OCI-LY3 (cell line): ENCODE data around the gene HSD17B10.

Experiments
- H2AFZ ChIP-seq: fragments of 200-600, 300-600 bp; shearing (Covaris generic); 2 replicates; pipeline ENCODE4 v1.6.0; 2014; ENCODE audit warnings: antibody characterized with exemption, low read depth, low read length
- H3K27ac ChIP-seq: fragments of 200-600, 300-600 bp; sonication (generic); 2 replicates; pipeline ENCODE4 v1.5.1; 2014; ENCODE audit warnings: mild to moderate bottlenecking, low read length, moderate library complexity, mixed read lengths
- H3K27me3 ChIP-seq: fragments of 200-600, 300-600 bp; sonication (generic); 2 replicates; pipeline ENCODE4 v1.6.1; 2014; ENCODE audit warnings: low read depth, low read length, mixed read lengths
- H3K36me3 ChIP-seq: fragments of 200-600, 300-600 bp; sonication (generic); replicated peaks from 2 replicates; pipeline ENCODE3; 2014; ENCODE audit warnings: low read depth, low read length, mixed read lengths
- H3K4me1 ChIP-seq: fragments of 300-600, 200-600 bp; sonication (generic); 2 replicates; pipeline ENCODE4 v1.6.1; 2014; ENCODE audit warnings: low read length, mixed read lengths
- H3K4me2 ChIP-seq: fragments of 200-600, 300-600 bp; sonication (generic); 2 replicates; pipeline ENCODE4 v1.6.1; 2014; ENCODE audit warnings: low read length, mixed read lengths
- H3K4me3 ChIP-seq: fragments of 300-600, 200-600 bp; sonication (generic); 2 replicates; pipeline ENCODE4 v1.5.1; 2014; ENCODE audit warnings: antibody characterized with exemption, mild to moderate bottlenecking, low read length, moderate library complexity
- H3K79me2 ChIP-seq: fragments of 300-600, 200-600 bp; shearing (Covaris generic); 2 replicates; pipeline ENCODE4 v1.6.1; 2014; ENCODE audit warnings: mild to moderate bottlenecking, low read length, mixed read lengths
- H3K9ac ChIP-seq: fragments of 300-600, 200-600 bp; shearing (Covaris generic); 2 replicates; pipeline ENCODE4 v1.6.0; 2014; ENCODE audit warnings: mild to moderate bottlenecking, low read length, moderate library complexity
- H3K9me3 ChIP-seq: fragments of 200-600, 300-600 bp; shearing (Covaris generic); 2 replicates; pipeline ENCODE4 v1.6.1; 2014; ENCODE audit warnings: low read length, mixed read lengths; ENCODE audit not compliant: insufficient read depth
- H4K20me1 ChIP-seq: fragments of 200-600, 300-600 bp; sonication (generic); 2 replicates; pipeline ENCODE4 v1.6.1; 2016; ENCODE audit warnings: low read length, mixed read lengths; ENCODE audit not compliant: insufficient read depth
- CTCF ChIP-seq: fragments of 200-600, 300-600 bp; sonication (generic); IDR thresholded peaks from 2 replicates; pipeline ENCODE4 v1.5.1; 2014; ENCODE audit warnings: antibody characterized with exemption, low read length, low read depth
- EZH2phosphoT487 ChIP-seq: fragments of 200-600 bp; shearing (Covaris generic); IDR thresholded peaks from 2 replicates; pipeline ENCODE4 v1.6.1; 2018; ENCODE audit warnings: antibody characterized with exemption, mixed run types, low read depth

The HSD17B10 gene

GRCh38 chrX:53433651-53434639, at the start of gene HSD17B10:
Gene HSD17B10 (minus strand): TSS chrX:53434370. CDS start chrX:53434345, 25 bp downstream.
- Histone ChIP-seq H3K79me2 (peaks cover 11% of the 10 kb centered on the region), H3K9me3 (no peaks in the 10 kb centered on the region), H3K4me3 (peak within 1 kb of the TSS; percentile 97), H3K9ac (peak within 1 kb of the TSS; percentile 87), H3K36me3 (peaks cover 11% of the 10 kb centered on the region), H3K27me3 (no peaks in the 10 kb centered on the region), H3K4me2 (peak within 1 kb of the TSS; percentile 98), H2AFZ (peak within 1 kb of the TSS; percentile 97), H3K27ac (peak within 1 kb of the TSS; percentile 31; the same call in 1 of the 2 replicates), H4K20me1 (no peaks in the 10 kb centered on the region), H3K4me1 (peaks cover 25% of the 10 kb centered on the region)
- TF ChIP-seq CTCF (no peak), EZH2phosphoT487 (no peak)

- Histone ChIP-seq H3K4me1 (peaks cover 7% of the 10 kb centered on the region), H3K9ac (no peak overlapping the region), H3K27ac (no peak overlapping the region), H3K79me2 (no peaks in the 10 kb centered on the region), H3K4me2 (no peak overlapping the region), H2AFZ (no peak overlapping the region), H4K20me1 (no peaks in the 10 kb centered on the region), H3K36me3 (no peaks in the 10 kb centered on the region), H3K4me3 (no peak overlapping the region), H3K9me3 (no peaks in the 10 kb centered on the region), H3K27me3 (no peaks in the 10 kb centered on the region)
- no peak for TF ChIP-seq CTCF
- no peak for TF ChIP-seq EZH2phosphoT487
Observed at GRCh38 chrX:53483416-53483815, 49.2 kb upstream of the HSD17B10 start.

GRCh38 chrX:53481816-53482465, 47.8 kb upstream of the HSD17B10 start:
- Histone ChIP-seq H3K9me3 (no peaks in the 10 kb centered on the region), H3K27me3 (no peaks in the 10 kb centered on the region), H4K20me1 (no peaks in the 10 kb centered on the region), H3K4me3 (peak overlapping the region; percentile 49), H3K79me2 (no peaks in the 10 kb centered on the region), H3K9ac (no peak overlapping the region), H3K36me3 (no peaks in the 10 kb centered on the region), H3K4me1 (peaks cover 7% of the 10 kb centered on the region), H3K4me2 (peak overlapping the region; percentile 74), H3K27ac (no peak overlapping the region), H2AFZ (no peak overlapping the region)
- TF ChIP-seq CTCF = peak; percentile 73
- TF ChIP-seq EZH2phosphoT487 = no peak

- H2AFZ ChIP-seq = no peak overlapping the region; the same call in 1 of the 2 replicates
- H3K4me1 ChIP-seq = peaks cover 7% of the 10 kb centered on the region
- TF ChIP-seq CTCF = peak; percentile 50
- no peak for TF ChIP-seq EZH2phosphoT487
- H3K27me3 ChIP-seq = no peaks in the 10 kb centered on the region
- peak overlapping the region; percentile 49 for H3K4me3 ChIP-seq
- no peaks in the 10 kb centered on the region for H3K9me3 ChIP-seq
- H3K36me3 ChIP-seq = no peaks in the 10 kb centered on the region
- H3K27ac ChIP-seq = no peak overlapping the region
- peak overlapping the region; percentile 74 for H3K4me2 ChIP-seq
- no peaks in the 10 kb centered on the region for H4K20me1 ChIP-seq
- H3K79me2 ChIP-seq = no peaks in the 10 kb centered on the region
- H3K9ac ChIP-seq = no peak overlapping the region
Observed at GRCh38 chrX:53481093-53481492, 46.9 kb upstream of the HSD17B10 start.
